Activated CD4-positive, CD25-positive, alpha-beta regulatory T cell treated with anti-CD3 and anti-CD28 coated beads, Interleukin-2, amount 50 U/mL, for 72 hours (primary cell): ENCODE data around the gene NUP54.

ENCODE experiments used
- DNase-seq: peaks from one replicate; pipeline ENCODE4 v3.0.0; 2021

Gene NUP54

GRCh38 chr4:76144546-76144945 is 3.7 kb downstream of the NUP54 start:
- DNase-seq = no peak

- no peak for DNase-seq
Observed at GRCh38 chr4:76141241-76141640, 7.0 kb downstream of the NUP54 start.

- no peak for DNase-seq
Observed at GRCh38 chr4:76127754-76128153, 20.4 kb downstream of the NUP54 start.

- no peak for DNase-seq
Observed at GRCh38 chr4:76125816-76126215, 22.4 kb downstream of the NUP54 start.

GRCh38 chr4:76120199-76120598 is 28.0 kb downstream of the NUP54 start:
- DNase-seq = no peak

- DNase-seq = no peak
Observed at GRCh38 chr4:76117536-76117935, 30.7 kb downstream of the NUP54 start.

GRCh38 chr4:76116821-76117220 is 31.4 kb downstream of the NUP54 start:
- DNase-seq = no peak

- DNase-seq = no peak
Observed at GRCh38 chr4:76108467-76109181, 39.6 kb downstream of the NUP54 start.

GRCh38 chr4:76106442-76106841 is 41.8 kb downstream of the NUP54 start:
- no peak for DNase-seq

GRCh38 chr4:76105652-76106051 is 42.5 kb downstream of the NUP54 start:
- DNase-seq = no peak

GRCh38 chr4:76096076-76096475 is 52.1 kb downstream of the NUP54 start:
- DNase-seq = no peak

- no peak for DNase-seq
Observed at GRCh38 chr4:76095568-76095967, 52.6 kb downstream of the NUP54 start.

GRCh38 chr4:76091052-76091451 is 57.1 kb downstream of the NUP54 start:
- no peak for DNase-seq

- DNase-seq = no peak
Observed at GRCh38 chr4:76090241-76090691, 57.9 kb downstream of the NUP54 start.

- DNase-seq = no peak
Observed at GRCh38 chr4:76088719-76089118, 59.5 kb downstream of the NUP54 start.

- no peak for DNase-seq
Observed at GRCh38 chr4:76087007-76087769, 61.0 kb downstream of the NUP54 start.

- no peak for DNase-seq
Observed at GRCh38 chr4:76084542-76084941, 63.7 kb downstream of the NUP54 start.

- DNase-seq = no peak
Observed at GRCh38 chr4:76083386-76083988, 64.7 kb downstream of the NUP54 start.

- no peak for DNase-seq
Observed at GRCh38 chr4:76078033-76078613, 70.1 kb downstream of the NUP54 start.

- DNase-seq = no peak
Observed at GRCh38 chr4:76074993-76075600, 73.1 kb downstream of the NUP54 start.

GRCh38 chr4:76074468-76074867 is 73.7 kb downstream of the NUP54 start, which contains the start of gene ART3:
ART3 (plus strand) TSS chr4:76074709; CDS start chr4:76075890, 1,181 bp downstream.
- DNase-seq = no peak

- no peak for DNase-seq
Observed at GRCh38 chr4:76072760-76073159, 75.4 kb downstream of the NUP54 start.
